Ovary (tissue), 9 donors: ENCODE results near the gene STX11. TPM values are rescaled to one million over a fixed set of nuclear protein-coding genes. Genes with fewer than 3 reads are reported as not detected.
A peak's percentile ranks its signal among the peaks of the same experiment; 100 is the strongest.

Experiments
- DNase-seq, 5 donors: peaks; one replicate each; pipeline ENCODE4 v3.0.0-alpha.2; 2019 to 2020
- H3K27ac ChIP-seq, 2 donors: fragments of 200-600 bp; one replicate each; pipeline versions ENCODE4 v1.5.1 to v1.8.0; 2019 to 2022
- H3K27me3 ChIP-seq: fragments of 200-600 bp; one replicate; pipeline ENCODE4 v1.8.0; 2022
- H3K36me3 ChIP-seq: fragments of 200-600 bp; sonication (generic); one replicate; pipeline ENCODE4 v1.5.1; 2019
- H3K4me1 ChIP-seq: one replicate; pipeline ENCODE4 v1.8.1; 2013; ENCODE audit warnings: mild to moderate bottlenecking, moderate library complexity; ENCODE audit not compliant: insufficient read depth
- H3K4me3 ChIP-seq: fragments of 200-600 bp; sonication (generic); one replicate; pipeline ENCODE4 v1.5.1; 2017
- H3K9me3 ChIP-seq, 2 donors: fragments of 200-600 bp in 1 of 2; sonication (generic) in 1 of 2; one replicate each; pipeline versions ENCODE4 v1.5.1 to v1.8.1; 2013 to 2019; ENCODE audit warnings: mild to moderate bottlenecking in 1 of 2, moderate library complexity in 1 of 2
- EP300 ChIP-seq: sonication (generic); formaldehyde crosslinking; IDR thresholded peaks from one replicate; pipeline ENCODE4 v1.6.1; 2017; ENCODE audit warnings: antibody characterized with exemption
- POLR2A ChIP-seq: fragments of 450-650 bp; IDR thresholded peaks from one replicate; pipeline ENCODE4 v1.6.1; 2017; ENCODE audit warnings: antibody characterized with exemption, mild to moderate bottlenecking, moderate library complexity
- WGBS, 3 donors: extraction: QIAGEN DNeasy Blood & Tissue Kit in 1 of 3; methylation state at CpG; one replicate each; pipeline versions ENCODE4 v1.1.5 to v1.1.7; 2013 to 2017; 5-methylcytosine and 5-hydroxymethylcytosine counted together
- intact Hi-C, 4 donors: fragments of 100-400 bp; cut with DNase I; formaldehyde crosslinking; loops; one replicate each; pipeline versions ENCODE4 v1.11.0 to v1.15.1; 2022 to 2023
- polyA plus RNA-seq, 2 donors: library from polyadenylated mRNA; stranded (reverse); fragments of 200-250 nt in 1 of 2; fragments of 350-450 nt in 1 of 2; fragmentation: Illumina TruSeq in 1 of 2; extraction: RNeasy Lipid Tissue Mini Kit (QIAGEN cat#74804) in 1 of 2; gene quantifications; one replicate each; pipeline ENCODE4 v1.2.3, GENCODE V29; 2013 to 2014
- total RNA-seq, 7 donors: library from RNA; depleted of rRNA in 2 of 7; stranded (reverse); fragments of >200 nt in 2 of 7; fragmentation: NEBNext Ultra II Directional in 3 of 7; extraction: Animal tissue kit (Norgen Biotek cat#: 25700) in 3 of 7; gene quantifications; one replicate each; pipeline versions ENCODE4 v1.1.0 to v1.2.4, GENCODE V29; 2016 to 2023
- TF ChIP-seq, protein P1 (sequence below), 3 donors: fragments of 450-650 bp in 2 of 3; fragments of 200-600 bp in 1 of 3; IDR thresholded peaks; one replicate each; pipeline versions ENCODE4 v1.5.1 to v1.8.0; 2016 to 2022; ENCODE audit warnings: antibody characterized with exemption in 3 of 3, mild to moderate bottlenecking in 1 of 3
- donor health status: DM: no; HTN: no; CAD: no; lungs with moderate emphysema.
- donor health status: DM: no; HTN: no; CAD: no.
- donor health status: Bipolar disorder and iron deficiency.
- donor health status: DM: yes; HTN: yes; CAD: no.
- donor health status: DM: no; HTN: no; CAD: no.
- donor health status: DM: yes; HTN: yes; CAD: no.

STX11 gene
- total and polyA plus RNA-seq, 9 donors = 0.45 to 6.0 (median 1.7) TPM

DNA sequence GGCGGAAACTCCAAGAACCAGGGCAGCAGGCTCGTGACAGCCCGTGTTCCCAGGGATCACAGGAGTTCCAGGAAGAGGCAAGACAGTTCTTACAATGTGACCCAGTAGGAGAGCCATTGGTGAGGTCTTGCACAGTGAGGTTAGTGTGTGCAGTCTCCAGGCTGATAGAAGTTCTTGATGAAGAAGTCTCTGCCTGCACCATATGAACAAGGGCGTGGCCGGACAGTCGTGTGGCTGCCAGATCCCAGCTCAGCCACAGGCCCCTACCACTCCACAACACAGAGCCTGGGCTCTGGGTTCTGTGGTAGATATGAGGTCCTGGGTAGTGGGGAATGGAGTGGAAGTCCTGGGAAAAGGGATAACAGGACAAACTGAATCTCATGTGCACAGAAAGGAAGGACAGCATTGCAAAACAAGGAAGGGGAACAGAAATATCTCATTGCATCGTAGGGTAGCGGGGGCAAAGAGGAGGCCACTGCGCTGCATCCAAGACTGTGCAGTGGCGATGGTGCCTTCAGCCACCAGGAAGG lies 65.2 kb downstream of the STX11 start:
- no peaks in the 10 kb centered on the region for H3K27me3 ChIP-seq
- H3K4me3 ChIP-seq = peak overlapping the region; percentile 56
- TF ChIP-seq, protein P1, sequence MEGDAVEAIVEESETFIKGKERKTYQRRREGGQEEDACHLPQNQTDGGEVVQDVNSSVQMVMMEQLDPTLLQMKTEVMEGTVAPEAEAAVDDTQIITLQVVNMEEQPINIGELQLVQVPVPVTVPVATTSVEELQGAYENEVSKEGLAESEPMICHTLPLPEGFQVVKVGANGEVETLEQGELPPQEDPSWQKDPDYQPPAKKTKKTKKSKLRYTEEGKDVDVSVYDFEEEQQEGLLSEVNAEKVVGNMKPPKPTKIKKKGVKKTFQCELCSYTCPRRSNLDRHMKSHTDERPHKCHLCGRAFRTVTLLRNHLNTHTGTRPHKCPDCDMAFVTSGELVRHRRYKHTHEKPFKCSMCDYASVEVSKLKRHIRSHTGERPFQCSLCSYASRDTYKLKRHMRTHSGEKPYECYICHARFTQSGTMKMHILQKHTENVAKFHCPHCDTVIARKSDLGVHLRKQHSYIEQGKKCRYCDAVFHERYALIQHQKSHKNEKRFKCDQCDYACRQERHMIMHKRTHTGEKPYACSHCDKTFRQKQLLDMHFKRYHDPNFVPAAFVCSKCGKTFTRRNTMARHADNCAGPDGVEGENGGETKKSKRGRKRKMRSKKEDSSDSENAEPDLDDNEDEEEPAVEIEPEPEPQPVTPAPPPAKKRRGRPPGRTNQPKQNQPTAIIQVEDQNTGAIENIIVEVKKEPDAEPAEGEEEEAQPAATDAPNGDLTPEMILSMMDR (IDR thresholded peaks at IDR 0.05) = no peak
- TF ChIP-seq EP300 (no peak), POLR2A (no peak)
- intact Hi-C loops = loop anchor here in 3 of 4 donors (5.0 to 10.0 kb wide), 7 partner anchors 69 to 267 kb away; partner anchors contain the start of genes UTRN (in 2 of the 3) and SF3B5 (in 1 of the 3)
- H3K9me3 ChIP-seq = no peaks in the 10 kb centered on the region
- DNase-seq = peak in 3 of 5 donors; percentile 26 to 41 (median 32)
- H3K4me1 ChIP-seq = peaks cover 5% of the 10 kb centered on the region
- no peaks in the 10 kb centered on the region for H3K36me3 ChIP-seq
- WGBS, 3 donors = 36 to 41% (median 39%) methylated on average over 10 of the region's 10 CpGs
- peak overlapping the region; percentile 94 to 97 for H3K27ac ChIP-seq

DNA sequence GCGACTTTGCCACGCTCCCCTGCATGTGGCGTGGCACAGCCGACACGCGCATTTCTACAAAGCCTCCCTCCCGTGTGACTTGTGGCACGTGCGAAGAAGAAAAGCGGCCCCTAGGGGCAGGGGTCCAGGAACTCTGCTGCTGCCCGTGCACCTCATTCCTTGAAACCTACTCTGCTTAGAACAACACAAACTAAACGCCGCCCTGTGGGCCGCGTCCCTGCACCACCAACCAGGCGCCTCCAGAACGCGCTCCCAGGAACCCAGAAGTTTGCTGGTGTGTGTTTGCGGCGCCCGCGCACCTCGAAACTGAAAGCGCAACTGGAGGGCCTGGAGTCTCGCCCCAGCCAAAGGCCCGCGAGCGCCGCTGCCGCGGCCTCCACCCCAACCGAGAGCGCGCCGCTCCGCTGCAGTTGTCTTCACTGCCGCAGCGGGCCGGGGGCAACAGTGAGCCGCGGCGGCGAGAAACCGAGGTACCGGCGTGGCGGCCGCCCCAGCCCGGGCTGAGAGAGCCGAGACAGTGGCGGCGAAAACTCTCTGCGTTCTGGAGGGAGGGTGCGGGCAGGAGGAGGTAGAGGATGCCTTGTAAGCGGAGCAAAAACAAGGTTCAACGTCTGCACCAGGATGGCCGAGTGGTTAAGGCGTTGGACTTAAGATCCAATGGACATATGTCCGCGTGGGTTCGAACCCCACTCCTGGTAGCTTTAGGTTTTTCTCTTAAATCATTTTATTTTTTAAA lies 65.8 kb downstream of the STX11 start:
- no peaks in the 10 kb centered on the region for H3K9me3 ChIP-seq
- H3K36me3 ChIP-seq = no peaks in the 10 kb centered on the region
- 0 to 1% (median 0%) methylated on average over 60 to 61 of the region's 61 CpGs for WGBS, 3 donors
- peak; percentile 92 to 97 (median 95) for DNase-seq
- H3K27ac ChIP-seq = peak overlapping the region; percentile 94 to 97
- H3K27me3 ChIP-seq = no peaks in the 10 kb centered on the region
- peak overlapping the region; percentile 56 for H3K4me3 ChIP-seq
- TF ChIP-seq, protein P1 (IDR thresholded peaks at IDR 0.05) = peak; percentile 66 to 89 (median 82)
- TF ChIP-seq EP300 = no peak
- no peak for TF ChIP-seq POLR2A
- peaks cover 5% of the 10 kb centered on the region for H3K4me1 ChIP-seq
- intact Hi-C loops = loop anchor here in 3 of 4 donors (2.0 to 10.0 kb wide), 8 partner anchors 69 to 266 kb away; partner anchors contain the start of genes UTRN (in 3 of the 3) and SF3B5 (in 1 of the 3)

DNA sequence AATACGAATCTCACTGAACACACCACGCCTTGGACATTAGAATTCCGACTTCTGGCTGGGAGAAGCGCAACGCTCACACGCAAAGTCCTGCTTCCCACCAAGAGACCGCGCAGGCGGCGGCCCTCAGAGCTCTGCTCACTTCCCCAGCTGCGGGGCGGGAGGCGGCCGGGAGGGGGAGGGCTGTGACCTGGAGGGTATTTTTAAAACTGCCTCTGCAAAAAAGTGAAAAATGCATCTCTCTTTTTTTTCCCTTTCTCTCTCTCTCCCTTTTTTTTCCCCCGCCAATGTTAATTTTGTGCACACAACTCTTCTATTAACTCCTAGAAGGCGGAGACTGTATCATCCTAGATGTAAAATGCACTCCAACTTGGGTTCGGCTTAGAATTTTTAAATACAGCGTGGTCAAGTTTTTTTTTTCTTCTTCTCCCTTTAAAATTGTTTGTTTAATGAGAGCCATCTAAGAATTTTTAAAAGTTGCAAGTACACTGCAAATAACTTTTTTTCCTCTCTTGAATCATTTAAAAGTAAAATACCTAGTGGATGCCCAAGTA lies 66.4 kb downstream of the STX11 start:
- H3K4me1 ChIP-seq = peaks cover 5% of the 10 kb centered on the region
- no peaks in the 10 kb centered on the region for H3K36me3 ChIP-seq
- no peaks in the 10 kb centered on the region for H3K27me3 ChIP-seq
- no peak for TF ChIP-seq EP300
- no peaks in the 10 kb centered on the region for H3K9me3 ChIP-seq
- peak overlapping the region; percentile 56 for H3K4me3 ChIP-seq
- intact Hi-C loops = loop anchor here in 3 of 4 donors (2.0 to 10.0 kb wide), 8 partner anchors 68 to 266 kb away; partner anchors contain the start of genes UTRN (in 3 of the 3) and SF3B5 (in 1 of the 3)
- H3K27ac ChIP-seq = peak overlapping the region; percentile 94 to 97
- 1 to 2% (median 2%) methylated on average over 18 of the region's 18 CpGs for WGBS, 3 donors
- DNase-seq = no peak

DNA sequence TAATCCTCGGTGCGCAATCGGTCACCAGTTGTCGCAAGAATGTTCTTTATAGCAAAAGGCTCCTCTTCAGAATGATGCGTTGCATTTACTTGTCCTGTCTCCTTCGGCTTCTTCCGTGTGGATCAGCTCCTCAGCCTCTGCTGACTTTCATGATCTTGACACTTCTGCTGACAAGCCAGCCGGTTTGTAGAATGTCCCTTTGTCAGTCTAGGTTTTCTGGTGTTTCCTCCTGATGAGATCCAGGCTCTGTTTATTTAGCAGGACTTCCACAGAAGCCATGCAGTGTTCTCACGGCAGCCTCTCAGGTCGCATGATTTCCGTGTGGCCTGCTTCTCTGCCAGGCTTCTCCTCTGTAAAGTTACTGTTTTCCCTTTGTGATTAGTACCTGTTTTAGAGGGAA lies 66.9 kb downstream of the STX11 start:
- TF ChIP-seq POLR2A (no peak), EP300 (no peak)
- TF ChIP-seq, protein P1 (IDR thresholded peaks at IDR 0.05) = no peak
- Histone ChIP-seq H3K27ac (peak overlapping the region in 1 of 2 donors; percentile 97), H3K4me3 (peak overlapping the region; percentile 56), H3K9me3 (no peaks in the 10 kb centered on the region), H3K4me1 (peaks cover 4% of the 10 kb centered on the region), H3K36me3 (no peaks in the 10 kb centered on the region), H3K27me3 (no peaks in the 10 kb centered on the region)
- 14 to 25% (median 16%) methylated on average over 11 of the region's 11 CpGs for WGBS, 3 donors
- no peak for DNase-seq
- intact Hi-C loops = loop anchor here in 3 of 4 donors (2.0 to 10.0 kb wide), 8 partner anchors 68 to 265 kb away; partner anchors contain the start of genes UTRN (in 3 of the 3) and SF3B5 (in 1 of the 3)
